Fibroblast of skin of left biceps (primary cell): ENCODE results near the gene LGALS9.
A peak's percentile ranks its signal among the peaks of the same experiment; 100 is the strongest.

ENCODE experiments used
- DNase-seq, 2 experiments: peaks; one replicate each; pipeline ENCODE4 v3.0.0-alpha.2; 2013; ENCODE audit warnings: low read depth in 2 of 2

LGALS9 gene

DNA sequence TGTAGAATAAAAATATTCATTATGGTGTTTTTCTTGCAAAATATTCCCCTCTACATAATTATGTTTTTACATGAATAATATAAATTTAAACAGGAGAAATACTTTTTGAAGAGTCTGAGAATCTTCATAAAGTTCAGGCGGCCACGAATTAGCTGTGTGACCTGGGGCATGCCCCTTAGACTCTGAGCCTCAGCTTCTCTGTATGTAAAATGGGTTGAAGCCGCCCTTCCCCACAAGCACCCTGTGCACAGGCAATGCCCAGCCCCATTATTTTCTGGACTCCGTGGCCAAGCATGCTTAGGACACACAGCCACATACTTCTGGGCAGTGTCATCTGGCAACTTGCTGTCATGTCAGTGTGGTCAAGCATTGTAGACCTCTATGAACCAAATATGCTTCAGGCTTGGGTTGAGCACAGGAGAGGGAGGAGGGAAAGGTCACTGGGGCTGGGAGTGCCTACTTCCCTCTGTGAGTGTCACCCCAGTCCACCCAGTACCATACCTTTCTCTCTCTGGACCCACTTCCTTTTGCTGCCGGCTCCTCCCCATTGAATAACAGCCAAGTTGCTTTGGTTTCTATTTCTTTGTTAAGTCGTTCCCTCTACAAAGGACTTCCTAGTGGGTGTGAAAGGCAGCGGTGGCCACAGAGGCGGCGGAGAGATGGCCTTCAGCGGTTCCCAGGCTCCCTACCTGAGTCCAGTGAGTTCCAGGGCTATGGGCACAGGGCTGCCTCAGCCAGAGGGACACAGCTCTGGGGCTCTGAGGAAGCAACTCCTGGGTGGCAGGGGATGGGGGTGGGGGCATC is at the start of gene LGALS9:
TSS of gene LGALS9 (plus strand) at position 582 of the 804 bp plus-strand sequence. CDS start at position 660, 78 bp downstream.
- no peak for DNase-seq

DNA sequence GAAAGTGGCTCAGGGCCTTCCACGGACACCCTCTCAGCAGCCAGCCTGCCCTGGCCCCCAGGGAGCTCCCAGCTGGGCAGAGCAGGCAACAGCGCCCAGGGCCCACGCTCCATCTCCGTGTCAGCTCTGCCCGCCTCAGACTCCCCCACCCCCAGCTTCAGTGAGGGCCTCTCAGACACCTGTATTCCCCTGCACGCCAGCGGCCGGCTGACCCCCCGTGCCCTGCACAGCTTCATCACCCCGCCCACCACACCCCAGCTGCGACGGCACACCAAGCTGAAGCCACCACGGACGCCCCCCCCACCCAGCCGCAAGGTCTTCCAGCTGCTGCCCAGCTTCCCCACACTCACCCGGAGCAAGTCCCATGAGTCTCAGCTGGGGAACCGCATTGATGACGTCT is 48.3 kb upstream of the LGALS9 start:
- no peak for DNase-seq

DNA sequence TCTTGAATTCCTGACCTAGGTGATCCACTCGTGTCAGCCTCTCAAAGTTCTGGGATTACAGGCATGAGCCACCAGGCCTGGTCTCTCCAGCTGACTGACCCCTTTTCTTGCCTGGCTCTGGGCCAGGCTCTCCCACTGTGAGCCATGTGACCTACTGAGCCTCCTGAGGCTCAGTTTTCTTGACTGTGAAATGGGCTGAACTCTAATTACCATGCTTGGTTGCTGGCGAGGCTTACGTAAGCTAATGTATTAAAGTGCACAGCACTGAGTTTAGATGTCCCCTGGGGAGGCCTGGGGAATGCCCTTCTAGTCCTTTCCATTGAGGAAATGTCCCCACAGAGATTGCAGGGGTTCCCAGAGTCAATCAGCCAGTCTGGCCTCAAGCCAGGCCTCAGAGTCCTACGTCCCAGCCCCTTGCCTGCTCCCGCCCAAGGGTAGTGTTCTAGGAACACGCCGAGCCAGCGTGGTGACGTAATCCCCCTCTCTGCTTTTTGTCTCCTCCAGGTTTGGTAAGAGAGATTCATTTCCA is 45.8 kb upstream of the LGALS9 start:
- no peak for DNase-seq

DNA sequence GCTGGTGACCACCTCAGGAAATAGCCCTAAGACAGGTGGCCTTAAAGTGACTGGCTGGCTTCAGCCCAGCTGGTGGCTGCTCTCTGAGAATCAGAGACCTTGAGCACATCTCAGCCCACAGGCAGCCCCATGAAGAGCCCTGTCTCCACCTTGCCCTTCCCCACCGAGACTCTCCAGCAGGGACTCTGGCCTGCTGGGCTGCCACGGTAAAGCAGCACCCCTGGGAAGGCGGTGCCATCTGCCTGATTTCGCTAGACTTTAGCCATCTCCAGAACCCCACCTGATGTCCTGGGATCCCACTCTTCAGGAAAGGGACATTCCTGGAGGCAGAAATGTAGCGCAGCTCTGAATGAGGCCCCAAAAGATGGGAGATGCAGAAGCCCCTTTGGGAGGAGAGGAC is 45.2 kb upstream of the LGALS9 start:
- no peak for DNase-seq

DNA sequence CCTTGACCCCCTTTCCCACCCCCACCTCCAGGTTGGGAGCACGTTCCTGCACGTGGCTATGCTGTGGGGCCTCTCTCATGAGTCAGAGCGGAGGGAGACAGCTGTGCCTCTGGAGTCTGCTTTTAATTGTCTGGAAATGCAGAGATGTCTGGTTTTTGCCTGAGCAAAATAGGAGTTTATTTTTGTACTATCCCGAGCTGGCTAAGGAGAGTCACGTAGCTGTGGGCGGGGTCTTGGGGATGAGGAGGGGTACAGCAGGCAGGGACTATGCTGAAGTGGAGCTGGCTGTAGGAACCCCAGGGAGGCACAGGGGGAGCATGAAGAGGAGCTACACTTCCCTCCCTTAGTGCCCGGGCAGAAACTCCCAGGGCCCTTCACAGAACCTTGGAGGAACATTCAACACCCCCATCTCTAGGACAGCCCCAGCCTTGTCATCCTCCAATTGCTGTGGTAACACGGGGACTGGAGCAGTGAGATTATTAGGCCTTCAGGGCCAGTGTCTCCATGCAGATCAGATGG is 44.7 kb upstream of the LGALS9 start:
- DNase-seq = peak; percentile 79 to 80

DNA sequence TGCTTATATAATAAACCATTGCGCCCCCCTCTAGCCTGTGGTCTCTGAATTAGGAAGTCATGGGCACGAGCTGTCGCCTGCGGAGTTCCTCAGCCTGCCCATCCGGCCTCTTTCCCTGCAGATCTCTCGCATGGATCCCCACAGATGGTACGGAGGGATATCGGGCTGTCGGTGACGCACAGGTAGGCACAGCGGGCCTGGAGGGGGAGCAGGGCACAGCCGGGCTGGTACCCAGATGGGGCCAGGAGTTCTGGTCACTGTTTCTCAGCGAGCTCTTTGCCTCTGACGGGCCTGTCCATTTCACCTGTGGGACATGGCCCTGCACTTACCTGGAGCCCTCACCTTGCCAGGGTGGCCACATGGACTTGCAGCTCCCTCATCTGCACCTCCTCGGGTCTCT is 42.6 kb upstream of the LGALS9 start:
- DNase-seq = no peak

DNA sequence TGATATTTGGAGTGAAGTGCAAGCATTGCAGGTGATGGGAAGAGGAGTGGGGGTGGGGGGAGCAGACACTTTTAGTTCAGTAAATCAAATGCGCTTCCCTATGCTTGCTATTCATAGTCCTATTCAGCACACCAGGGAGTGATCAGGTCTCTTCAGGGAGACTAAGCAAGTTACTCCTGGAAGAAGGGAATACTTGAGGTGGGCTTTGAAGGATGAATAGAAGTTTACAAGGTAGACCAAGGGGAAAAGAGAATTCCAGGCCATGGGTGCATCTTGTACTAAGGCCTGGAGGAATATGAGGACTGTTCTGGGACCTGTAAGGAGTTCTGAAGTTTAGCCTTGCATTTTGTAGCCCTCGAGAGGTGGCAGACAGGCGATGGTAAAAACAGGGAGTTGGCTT is 40.1 kb upstream of the LGALS9 start:
- DNase-seq = no peak

DNA sequence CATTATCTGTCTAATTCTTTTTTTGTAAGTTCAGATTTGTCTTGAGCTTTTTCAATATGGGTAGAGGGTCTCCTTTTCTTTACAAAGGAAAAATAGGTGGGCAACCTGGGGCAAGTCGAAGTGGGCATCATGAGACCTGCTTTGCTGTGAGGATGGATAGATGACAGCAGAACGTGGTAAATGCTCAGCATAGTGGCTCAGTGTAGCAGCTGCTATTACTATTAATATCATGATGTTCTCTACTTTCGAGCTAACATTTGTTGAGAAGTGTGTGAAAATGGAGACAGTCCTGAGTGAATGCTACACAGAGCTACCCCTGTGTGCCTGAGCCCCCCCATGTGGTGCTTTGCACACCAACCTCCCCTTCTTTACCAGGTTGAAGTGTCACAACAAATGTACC is 39.0 kb upstream of the LGALS9 start:
- DNase-seq = no peak

DNA sequence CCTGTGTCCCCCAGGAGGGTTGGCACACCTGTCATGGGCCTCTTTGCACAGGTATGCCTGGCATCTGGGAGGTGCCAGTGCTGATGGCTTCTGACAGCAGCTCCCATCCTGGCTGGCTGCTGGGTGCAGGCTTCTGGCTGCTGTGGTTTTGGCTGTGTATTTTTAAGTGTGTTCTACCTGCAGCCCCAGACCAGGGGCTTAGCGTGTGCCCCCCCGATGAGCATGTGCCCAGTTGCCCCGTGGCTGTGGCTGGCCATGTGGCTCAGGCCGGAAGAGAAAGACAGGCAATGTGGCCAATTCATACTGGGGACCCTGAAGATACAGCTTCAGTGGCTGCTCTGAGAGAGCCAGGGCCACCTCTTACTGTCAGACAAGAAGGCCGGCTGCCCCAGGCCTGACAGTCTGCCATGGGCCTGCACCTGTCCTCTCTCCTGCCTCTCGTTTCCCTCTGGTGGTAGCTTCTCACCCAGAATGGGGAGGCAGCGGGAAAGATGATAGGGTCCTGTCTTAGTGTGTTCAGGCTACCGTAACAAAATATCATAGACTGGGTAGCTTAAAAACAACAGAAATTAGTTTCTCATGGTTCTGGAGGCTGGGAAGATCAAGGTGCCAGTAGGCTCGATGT is 37.6 kb upstream of the LGALS9 start:
- DNase-seq = no peak

DNA sequence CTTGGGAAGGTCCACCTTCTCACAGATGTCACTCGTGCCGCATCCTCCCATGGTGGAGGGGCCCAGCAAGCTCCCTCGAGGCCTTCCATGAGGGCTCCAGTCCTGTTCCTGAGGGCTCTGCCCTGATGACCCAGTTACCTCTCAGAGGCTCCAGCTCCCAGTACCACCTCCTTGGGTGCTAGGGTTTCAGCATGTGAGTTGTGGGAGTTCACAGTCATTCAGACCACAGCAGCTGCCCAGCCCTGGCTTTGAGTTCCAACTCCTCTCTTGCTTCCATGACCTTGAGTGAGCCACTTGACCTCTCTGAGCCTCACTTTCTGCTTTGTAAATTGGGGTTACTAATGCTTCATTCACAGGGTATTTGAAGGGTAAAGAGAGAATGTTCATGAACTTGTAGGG is 37.1 kb upstream of the LGALS9 start:
- no peak for DNase-seq

DNA sequence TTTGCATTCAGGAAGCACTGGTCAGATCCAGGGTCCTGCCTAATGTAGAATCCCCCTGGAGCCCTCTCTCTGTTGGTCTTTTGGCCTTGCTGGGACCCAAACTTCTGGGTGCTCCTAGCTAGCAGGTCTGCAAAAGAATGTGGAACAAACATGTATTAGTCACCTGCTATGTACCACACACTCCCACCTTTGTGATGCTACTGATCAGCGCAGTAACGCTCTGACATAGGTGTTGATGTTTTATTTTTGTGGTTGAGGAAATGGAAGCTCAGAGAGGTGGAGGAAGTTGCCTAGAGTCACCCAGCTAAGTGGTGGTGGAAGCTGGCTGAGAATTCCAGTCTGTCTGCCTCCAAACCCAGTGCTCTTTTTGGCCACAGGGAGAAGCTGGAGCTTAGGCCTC is 35.8 kb upstream of the LGALS9 start:
- DNase-seq = no peak

DNA sequence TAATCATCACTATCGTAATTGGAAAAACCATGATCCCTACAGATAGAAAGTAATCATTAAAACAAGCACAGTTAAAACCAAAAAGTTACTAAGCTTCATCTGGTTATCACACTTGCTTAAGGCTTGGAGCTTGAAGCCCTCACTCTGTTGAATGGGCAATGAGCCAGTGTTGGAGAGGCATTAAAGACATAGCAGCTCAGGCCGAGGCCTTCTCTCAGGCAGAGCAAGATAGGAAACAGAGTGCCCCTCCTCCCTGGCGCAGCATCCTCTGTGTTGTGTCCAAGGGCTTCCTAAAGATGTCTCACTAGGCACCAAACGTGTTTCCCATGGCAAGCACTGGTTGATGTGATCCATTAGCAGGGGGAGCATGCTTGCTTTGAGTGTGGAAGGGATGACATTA is 34.9 kb upstream of the LGALS9 start:
- no peak for DNase-seq

DNA sequence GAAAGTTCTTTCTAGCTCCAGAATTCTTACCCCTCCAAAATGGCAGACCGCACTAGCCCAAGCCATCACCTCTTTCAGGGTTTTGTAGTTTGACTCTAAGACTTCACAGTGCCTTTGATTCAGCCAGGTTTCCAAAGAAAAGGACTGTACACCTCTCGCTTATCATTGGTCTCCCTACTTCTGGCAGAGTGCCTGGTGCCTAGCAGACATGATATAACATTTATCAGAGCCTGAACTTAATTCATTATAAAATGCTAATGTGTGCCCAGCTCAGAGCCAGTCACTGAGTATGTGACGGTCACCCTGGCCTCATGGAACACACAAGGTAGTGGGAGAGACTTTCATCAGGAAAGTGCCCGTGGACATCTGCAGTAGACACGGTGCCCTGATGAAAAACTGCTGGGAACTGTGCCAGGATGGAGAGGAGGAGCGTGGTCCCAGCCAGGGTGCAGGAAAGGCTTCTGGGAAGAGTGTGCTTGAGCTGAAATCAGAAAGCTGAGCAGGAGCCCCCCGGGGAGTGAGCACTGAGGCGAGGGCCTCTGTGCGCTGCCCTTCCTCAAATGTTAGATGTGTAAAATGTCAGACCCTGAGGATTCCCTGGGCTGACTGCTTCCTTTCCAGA is 34.3 kb upstream of the LGALS9 start:
- no peak for DNase-seq

DNA sequence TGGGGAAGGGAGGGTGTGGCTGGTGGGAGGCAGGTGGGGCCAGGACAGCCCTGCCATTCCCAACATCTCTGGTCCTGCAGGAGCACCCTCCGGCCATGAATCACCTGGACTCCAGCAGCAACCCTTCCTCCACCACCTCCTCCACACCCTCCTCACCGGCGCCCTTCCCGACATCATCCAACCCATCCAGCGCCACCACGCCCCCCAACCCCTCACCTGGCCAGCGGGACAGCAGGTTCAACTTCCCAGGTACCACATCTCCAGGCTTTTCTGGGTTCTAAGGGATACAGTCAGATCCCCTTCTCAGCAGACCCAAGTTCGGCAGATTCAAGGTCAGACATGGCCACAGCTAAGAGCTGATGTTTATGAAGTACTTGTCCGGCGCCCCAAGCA is 33.8 kb upstream of the LGALS9 start:
- no peak for DNase-seq

DNA sequence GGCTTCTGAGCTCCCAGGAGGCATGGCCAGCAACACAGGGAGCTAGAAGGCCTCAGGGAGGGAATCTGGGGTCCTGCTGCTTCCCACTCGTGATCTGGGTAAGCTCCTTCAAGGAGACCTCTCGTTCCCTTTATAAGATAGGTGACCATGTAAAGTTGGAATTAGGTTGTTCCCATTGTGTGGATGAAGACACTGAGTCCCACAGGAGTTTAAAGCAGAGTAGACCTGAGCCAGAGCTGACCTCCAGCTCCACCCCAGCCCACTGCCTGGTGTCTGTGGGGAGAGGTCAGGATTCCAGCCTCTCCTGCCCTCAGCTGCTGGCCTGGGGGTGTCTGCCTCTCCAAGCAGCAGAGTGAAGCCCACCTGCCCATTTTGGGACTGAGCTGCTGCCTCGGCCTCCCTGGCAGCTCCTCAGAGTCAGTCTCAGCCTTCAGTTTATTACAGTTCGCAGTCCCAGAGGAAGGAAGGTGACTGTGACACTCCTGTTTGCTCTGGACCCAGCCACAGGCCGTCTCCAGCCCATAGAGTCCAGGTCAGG is 33.1 kb upstream of the LGALS9 start:
- DNase-seq = no peak

DNA sequence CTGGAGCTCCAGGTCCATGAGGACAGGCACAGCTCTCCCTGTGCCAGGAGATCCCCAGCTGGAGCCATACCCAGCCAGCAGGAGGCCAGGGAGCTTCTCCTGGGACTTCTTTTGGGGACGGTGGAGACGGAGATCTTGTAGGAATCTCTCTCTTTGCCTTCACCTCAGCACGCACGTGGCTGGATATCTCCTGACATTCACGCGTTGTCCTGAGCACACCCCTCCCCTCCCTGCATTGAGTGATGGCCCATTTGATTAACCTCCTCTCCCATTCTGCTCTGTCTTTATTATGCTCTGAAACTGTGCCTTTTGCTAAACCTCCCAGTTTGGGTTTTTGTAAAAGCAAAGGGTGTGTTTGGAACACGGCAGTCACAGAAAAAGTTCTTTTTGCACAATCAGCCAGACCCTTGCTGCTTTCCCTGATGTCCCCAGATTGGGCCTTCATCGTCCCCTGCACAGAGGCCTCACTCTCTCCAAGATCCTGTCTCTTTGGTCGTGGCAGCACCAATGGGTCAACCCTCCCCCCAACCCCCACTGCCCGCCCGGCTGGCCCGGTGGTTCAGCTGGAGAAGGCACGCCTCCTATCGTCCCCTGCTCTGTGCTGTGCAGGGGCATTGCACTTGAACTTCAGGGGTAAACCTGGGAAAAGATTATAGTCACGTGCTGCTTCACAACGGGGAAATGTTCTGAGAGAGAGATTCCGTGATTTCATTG is 32.5 kb upstream of the LGALS9 start:
- no peak for DNase-seq

DNA sequence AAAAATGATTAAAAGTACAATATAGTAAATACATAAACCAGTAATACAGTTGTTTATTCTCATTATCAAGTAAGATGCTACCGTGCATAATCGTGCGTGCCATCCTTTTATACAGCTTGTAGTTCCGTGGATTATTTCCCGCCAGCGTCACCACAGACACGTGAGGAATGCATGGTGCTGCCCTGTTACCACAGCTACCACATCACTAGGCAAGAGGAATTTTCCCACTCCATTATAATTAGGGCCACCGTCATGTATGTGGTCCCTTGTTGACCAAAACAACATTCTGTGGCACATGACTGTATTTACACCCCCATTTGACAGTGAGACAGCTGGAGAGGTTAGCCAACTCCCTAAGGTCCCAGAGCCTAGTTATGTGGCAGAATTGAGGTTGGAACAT is 30.5 kb upstream of the LGALS9 start:
- DNase-seq = no peak

DNA sequence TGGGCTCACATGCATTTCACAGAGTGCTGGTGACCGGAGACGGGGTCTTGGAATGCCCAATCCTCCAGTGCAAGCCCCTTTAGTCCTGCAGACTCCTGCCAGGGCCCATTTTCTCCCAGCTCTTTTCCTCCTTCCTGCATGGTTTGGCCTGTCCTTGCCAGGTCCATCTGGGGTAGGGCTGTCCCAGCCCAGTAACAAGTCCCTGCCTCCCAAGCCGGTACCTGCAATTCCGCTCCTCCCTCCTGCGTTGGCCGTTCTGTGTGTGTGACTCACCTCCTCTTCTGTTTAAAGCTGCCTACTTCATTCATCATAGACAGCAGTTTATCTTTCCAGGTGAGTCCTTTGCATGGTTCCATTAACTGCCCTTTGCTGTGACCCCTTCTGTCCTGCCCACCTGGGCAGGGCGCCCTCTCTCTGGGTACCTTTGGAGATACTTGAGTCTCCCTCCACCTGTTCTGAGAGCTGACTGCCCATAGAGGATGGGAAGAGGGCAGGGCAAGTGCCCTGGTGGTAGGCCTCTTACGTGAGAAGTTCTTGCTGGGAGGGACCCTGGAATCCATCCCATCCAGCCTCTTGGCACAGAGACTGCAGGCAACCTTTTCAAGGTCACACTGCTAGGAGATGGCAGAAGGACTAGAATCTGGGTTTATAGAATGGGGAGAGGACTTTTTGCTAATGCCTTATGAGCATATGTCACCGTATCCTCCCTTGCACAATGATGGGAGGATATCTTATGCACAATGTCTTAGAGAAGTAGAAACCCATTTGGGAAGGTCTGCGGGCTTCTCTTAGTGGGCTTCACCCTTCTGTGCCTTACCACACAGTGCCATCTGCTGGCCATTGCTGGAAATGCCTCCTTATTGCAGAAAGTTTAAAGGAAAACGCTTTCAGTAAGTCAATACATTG is 29.7 kb upstream of the LGALS9 start:
- peak; percentile 48 to 49 for DNase-seq

DNA sequence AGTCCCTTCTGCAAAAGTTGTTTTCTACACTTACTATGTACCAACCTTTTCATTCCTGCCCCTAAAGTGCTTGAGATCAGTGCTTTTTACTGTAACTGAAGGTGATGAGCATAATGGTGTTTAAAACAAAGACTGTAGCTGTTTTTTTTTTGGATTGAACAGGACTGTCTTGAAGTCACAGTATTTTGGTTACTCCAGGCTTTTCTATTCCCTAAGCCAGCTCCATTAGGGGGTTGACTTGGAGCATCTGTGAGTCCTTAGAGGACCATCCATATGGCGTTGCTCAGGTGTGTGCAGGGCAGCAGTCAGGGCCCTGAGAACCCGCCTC is 29.0 kb upstream of the LGALS9 start:
- no peak for DNase-seq

DNA sequence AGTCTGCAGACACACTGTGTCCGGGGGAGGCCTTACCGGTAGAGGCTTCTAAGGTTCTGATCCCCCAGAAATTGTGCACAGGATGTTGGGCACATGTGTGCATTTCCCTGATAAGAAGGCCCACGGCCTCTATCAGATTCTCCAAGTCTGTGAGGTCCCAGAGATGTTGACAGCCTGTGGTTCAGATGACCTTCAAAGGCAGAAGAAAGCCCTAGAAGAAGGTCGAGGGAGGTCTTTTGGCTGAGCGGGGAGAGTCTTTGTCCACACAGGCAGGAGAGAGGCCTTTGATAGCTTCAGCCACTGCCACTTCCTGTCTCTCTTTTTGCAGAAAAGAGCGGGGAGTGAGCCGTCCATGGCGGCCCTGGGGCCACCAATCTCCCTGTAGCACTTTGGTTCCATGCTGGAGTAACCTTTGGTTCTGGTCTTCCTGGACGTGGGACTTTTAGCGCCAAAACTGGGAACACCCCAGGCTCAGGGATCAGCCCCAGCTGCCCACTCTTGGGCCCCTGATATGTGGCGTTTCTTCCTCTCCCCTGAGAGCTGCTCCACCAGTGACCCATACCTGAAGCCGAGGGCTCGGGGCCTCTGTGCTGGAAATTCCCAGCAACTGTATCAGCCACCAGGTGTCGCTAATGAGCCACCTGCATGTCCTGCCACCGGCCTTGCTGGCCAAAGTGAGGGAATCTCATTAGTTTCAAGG is 28.1 kb upstream of the LGALS9 start:
- peak in 1 of 2 experiments; percentile 9 for DNase-seq
